ENCODE results near the gene PREP.
"Not testable (repeated sequence)": the region's sequence is repeated elsewhere in the genome, so short reads cannot be mapped to it uniquely, and the experiment has no call there.

PREP gene

DNA sequence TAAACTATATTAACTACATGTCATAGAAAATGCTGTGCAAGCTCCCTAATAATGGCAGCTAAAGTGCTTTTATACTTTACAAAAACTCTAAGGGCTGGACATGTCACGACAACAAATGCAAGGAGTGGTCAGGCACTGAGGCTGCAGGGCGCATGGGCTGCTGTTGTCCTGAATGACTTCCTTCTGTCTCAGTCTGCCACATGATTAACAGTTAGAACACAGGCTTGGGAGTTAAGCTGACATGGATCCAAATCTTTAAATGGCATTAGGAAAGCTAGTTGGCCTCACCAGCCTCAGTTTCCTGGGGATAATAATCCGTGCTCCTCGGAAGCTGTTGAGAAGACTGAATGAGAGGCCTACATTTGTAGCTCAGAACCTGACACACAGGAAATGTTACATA lies 57.4 kb downstream of the PREP start:
- DNase-seq (ENCODE audit: low read depth), result no peak

DNA sequence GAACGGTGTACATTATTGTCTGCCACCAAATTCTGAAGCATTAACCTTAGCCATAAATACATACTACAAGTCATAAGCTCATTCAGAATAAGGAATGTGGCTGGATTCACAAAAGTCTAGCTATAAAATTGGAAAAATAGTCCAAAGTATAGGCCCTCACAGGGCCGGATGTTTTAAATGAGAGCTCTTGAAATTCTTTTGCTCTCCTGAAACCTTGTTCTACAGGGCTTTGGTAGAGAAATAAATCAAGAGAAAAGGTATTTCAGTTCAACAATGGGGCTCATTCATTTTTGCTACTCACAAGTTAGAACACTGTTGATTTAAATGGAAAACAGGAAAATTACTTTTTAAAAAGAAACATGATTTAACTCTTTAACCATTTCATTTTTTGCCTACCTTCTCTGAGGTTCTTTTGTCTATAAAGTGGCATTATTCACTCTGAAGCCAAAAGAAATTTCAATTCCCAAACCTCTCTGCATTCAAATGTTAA lies 58.0 kb downstream of the PREP start:
- DNase-seq (ENCODE audit: low read depth), result no peak

DNA sequence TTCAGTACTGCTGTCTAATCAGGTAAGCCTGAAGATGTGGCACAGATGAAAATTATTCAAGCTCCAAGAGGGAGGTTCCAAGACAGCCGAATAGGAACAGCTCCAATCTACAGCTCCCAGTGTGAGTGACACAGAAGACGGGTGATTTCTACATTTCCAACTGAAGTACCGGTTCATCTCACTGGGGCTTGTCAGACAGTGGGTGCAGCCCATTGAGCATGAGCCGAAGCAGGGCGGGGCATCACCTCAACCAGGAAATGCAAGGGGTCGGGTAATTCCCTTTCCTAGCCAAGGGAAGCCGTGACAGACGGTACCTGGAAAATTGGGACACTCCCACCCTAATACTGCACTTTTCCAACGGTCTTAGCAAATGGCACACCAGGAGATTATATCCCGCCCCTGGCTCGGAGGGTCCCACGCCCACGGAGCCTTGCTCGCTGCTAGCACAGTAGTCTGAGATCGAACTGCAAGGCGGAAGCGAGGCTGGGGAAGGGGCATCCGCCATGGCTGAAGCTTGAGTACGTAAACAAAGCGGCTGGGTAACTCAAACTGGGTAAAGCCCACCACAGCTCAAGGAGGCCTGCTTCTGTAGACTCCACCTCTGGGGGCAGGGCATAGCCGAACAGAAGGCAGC lies 64.4 kb downstream of the PREP start:
- DNase-seq (ENCODE audit: low read depth), result not testable (repeated sequence)

DNA sequence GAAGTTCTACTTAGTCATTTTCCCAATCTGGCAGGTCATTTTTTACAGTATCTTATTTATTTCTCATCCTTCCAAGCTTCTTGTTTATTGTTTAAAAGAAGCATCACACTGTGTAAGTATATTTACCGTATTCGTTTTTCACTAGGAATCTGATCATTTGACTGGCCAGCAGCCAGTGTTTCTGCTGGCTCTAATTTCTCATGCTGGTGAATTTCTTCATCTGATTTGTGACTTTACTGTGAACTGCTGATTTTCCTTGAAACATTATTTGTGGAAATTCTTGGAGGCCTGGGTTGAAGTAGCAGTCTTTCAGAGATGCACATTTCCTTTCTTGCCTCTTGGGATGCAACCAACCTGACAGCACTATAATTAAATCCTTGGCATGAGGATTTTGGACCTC lies 65.9 kb downstream of the PREP start:
- no peak for DNase-seq (ENCODE audit: low read depth)

DNA sequence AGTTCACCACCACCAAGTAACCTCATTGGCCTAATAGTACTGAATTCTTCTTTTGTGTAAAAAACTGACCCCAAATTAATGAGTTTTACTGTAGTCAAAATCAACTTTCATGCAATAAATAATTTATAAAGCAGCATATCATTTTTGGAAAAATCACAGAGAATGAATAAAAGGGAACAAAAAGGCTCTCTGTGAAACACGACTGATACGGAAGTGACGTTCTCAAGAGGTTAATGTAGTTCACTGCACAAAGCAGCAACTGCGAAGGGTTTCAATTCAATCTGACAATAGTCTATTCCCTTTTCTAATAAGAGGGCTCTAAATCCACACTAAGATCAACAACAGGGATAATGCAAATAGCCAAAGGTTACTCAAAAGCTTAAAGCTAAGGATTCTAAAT lies 70.3 kb downstream of the PREP start:
- DNase-seq (ENCODE audit: low read depth), result no peak

DNA sequence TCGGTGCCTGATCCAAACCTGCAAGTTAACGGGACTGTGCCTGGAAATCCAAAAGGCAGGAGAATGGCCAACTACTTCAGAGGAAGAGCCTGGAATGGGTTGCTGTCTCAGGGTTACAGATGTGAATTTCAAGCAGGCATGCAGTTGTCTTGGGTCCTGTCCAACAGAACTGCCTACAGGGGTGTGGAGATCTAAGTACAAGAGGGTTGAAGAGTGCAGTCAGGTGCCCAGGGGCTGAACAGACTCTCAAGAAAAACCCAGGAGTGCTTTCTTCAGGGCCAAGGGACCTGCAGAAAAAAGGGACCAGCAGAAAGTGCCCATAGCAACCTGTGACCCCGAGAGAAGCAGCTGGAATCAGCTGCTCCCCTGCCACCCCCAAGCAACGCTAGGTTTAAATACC lies 71.0 kb downstream of the PREP start:
- DNase-seq (ENCODE audit: low read depth), result no peak

DNA sequence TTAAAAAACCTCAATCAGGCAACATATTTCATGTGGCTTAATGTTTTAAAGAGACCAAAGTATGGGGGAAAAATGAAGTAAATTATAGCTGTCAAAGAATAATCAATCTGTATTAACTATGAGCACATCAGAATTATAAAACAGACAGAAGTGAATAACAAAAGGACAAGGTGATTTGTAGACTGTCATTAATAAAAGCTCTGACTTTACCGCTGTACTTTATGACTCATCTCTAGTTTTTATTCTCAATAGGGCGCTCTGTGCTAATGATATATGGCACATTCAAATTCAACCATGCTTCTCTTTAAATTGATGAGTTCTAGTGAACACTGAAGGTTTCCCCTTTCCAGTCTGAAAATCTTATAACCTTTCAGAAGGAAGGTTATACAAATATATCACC lies 72.0 kb downstream of the PREP start:
- DNase-seq (ENCODE audit: low read depth), result no peak

DNA sequence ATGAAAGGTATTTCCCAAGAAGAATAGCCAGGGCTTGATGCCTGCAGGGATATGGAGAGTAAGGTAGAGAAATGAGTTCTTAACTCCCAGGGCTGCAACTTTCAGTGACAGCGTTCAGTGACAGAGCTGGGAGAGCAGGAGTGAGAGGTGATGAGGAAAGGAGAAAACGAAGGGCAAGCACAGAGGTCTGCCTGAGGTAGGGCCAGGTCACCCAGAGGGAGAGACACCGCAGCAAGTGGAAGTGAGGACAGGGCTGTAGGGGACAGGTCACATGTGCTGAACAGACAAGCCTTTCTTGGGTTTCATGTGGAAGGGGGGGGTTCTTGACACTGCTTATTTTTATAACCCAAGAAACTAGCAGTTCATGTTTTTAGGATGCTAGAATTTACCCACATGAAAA lies 72.5 kb downstream of the PREP start:
- DNase-seq (ENCODE audit: low read depth), result no peak

DNA sequence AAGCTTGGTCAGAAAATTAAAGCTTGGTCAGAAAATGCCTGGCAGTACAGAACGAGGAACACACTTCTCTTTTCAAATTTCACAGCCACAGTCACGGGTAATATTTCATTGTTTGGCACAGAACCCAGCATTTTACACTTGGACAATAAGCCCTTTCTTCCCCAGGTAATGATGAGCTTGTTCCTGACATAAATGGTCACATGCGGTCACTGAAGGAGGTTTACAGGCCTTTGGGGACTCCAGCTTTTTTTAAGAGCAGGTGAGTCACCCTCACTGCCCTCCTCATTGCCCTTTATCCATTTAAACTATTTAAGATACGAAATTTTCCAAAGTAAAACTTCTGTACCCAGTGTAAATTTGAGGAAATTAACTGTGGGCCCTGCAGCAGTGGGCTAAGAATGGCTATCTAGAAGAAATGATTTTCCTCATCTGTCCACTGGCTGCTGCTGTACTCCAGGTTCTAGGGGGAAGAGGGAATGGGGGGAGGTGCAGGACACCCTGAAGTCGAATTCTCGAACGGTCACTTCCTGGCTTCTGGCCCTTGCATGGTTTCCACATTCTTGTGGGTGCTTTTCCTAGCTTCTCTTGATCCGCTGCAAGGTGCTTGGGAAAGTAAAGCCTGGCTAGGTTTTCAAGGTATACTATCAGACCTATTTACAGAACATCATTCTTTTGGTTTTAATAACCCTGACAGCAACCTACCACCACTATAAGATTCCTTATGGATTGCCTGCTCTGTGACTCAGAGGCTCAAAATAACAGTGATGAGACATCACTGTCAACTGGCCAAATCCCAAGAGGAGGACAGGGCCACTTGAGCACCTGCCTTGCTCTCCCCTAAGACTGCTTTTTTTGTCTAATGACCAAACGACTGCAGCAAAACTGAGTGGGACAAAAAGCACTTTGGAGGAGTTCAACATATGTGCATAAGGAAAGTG lies 75.8 kb downstream of the PREP start:
- DNase-seq (ENCODE audit: low read depth), result no peak

DNA sequence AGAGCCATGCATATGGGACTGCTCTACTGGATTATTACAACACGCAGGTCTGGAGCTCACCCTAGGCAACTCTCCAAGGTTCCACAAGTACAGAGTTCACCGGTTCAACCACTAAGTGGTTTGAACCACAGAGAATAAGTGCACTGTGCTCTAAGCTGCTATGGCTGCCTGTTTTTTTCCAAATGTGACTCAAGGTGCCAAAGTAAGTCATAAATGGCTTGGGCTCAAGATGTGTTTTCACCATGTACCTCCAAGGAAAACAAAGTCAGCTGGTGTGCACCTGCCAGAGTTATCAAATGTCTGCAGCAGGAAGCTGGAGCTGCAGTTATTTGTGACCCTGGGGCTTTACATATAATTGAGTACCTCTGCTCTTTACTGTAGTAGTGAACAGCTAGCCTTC lies 76.7 kb downstream of the PREP start:
- peak; percentile 31 for DNase-seq (ENCODE audit: low read depth)

DNA sequence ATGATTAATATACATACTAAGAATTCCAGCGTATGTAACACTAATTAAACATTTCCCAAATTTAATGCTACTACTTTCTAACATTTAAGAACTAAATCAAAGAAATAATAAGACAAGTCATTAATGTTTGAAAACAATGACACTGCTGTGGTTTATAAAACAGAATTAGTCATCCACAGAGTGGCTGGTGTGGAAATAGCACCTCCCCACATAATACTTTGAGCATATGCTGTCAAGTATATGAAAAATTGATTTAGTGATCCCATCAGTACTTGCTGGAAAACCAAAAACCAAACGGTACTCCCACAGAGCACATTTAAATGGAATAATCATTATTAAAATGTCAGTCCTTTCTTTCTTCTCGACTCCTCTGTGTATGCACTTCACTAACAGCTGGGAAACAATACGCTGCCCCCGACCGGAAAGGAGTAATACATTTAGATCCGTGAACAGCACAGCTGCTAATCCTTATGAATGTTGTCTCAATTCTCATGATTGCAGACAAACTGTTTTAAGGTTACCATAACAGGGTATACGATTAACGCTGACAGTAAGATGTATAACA lies 78.4 kb downstream of the PREP start:
- DNase-seq (ENCODE audit: low read depth), result no peak

DNA sequence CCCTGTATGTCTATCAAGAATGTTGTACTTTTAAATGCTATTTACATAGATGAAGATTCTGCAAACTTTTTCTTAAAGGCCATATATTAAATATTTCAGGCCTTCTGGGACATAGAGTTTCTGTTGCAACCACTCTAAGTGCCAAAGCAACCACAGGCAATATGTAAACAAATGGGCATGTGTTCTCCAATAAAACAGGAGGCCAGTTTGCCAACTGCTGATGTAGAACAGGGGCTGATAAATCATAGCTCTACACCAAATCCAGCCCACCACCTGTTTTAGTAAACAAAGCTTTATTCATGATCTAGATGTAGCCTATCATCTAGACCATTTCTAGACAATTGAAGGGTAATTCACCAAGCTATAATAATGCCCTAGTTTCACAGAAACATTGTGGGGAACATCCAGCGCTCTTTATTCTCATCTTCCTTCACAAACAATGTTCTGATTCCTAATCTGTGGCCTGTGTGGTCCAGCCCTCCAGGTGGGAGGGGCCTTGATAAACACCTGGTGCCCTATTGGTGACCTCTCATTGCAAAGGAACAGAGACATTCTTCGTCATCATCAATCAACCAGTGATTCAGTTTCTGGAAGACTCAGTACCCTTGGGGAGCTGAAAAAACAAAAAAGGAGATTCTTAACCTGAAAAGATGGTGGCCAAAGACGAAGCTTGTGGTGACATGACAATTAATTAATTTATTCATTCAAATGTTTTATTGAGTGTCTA lies 80.2 kb downstream of the PREP start:
- no peak for DNase-seq (ENCODE audit: low read depth)

DNA sequence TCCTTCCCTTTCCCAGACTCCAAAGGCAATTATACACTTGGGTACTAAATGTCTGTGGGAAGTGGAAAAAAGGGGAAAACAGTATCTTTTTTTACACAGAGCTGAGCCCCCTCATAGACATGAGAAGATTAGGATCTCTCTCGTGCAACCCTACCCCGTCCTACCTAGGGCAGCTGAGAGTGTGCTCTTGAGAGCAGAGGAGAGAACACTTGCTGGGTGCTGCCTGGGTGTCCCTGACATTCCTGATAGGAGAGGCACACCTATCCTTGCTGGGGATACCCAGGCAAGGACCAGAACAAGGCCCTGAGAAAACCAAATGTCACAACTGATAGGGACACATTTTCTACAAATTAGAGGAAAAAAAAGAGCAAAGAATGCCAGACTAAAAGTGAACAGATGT lies 81.2 kb downstream of the PREP start:
- DNase-seq (ENCODE audit: low read depth), result no peak

DNA sequence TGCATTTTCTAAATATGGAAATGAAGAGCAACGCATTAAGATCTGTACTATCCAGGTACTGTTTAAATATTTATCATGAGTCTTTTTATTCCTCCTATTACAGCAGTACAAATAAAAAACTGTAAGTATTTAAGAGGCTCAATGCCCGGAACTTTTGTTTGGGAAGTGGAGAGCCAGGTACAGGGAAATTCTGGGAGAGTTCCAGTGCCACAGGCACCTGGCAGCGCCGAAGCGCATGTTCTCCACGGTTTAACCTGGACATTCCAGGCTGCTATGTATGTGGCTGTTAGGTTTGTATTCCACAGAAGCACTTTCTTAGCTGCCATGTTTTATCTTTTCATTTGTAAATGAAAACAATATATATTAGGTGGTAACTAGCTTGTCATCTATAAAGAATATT lies 81.7 kb downstream of the PREP start:
- DNase-seq (ENCODE audit: low read depth), result no peak

DNA sequence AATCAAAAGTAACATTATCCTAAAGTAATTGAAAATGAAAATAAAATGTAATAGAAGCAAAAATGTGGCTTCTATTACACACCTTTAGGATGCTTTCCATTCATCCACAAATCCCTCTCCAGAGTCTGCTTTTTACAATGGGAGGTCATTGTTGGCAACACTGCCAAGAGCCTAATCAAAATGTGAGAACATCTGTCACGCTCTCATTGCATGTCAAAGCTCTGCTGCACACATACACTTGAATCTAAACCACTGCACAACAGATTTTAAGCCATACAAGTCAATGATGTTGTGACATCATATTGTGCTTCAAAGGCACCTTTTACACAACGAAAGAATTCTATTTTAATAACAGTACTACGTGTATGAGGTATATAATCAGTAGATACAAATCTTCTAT lies 82.1 kb downstream of the PREP start:
- no peak for DNase-seq (ENCODE audit: low read depth)

DNA sequence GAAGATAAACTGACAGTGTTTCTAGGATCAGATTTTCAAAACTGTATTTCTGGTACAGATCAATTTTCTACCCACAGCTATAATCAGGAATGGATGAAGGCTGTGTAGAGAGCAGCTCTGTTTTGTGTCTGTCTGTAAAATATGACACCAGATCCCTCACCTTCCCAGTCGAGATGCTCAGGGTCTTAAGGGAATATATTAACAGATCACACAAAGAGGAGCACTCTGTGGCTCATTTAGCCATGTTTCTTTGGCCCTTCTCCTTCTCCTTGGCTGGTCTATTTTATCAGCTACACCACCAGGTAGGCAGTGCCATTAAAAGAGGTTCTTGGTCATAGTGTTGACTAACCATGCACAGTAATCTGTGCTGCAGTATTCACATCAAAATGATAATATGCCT lies 82.6 kb downstream of the PREP start:
- DNase-seq (ENCODE audit: low read depth), result no peak

DNA sequence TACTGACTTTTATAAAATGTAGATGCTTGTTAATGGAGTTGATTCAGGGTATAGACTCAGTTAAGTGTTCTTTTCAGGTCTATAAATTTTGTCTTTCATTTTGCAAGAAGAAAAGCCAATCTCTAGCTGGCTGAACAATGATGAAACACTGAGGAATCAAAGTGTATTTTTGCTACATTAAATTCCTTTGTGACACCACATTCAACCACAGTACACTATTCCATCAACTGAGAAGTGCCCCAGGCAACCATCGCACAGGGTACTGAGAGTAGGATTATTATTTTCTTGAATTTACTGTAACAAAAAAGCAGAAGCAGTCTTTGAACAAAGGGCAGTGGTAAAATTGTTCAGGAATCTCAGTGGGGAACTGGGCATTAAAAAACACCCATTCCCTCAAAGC lies 83.6 kb downstream of the PREP start:
- no peak for DNase-seq (ENCODE audit: low read depth)

DNA sequence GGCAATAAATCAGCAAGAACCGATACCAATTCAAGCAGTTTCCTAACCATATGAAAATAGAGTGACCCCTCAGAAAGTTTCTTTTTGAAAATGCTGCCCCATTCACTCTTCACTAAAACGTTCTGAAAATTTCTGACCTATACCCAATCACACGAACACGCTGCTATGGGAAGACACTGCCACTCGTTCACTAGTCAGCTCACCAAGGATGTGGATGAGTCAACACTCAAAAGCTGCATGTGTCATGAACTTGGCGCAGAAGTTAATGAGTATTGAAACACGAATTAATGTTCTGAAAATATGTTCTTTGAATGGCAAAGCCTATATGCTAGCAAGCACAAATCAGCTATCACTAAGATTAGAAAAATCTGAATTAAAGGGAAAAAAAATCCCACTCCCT lies 84.2 kb downstream of the PREP start:
- no peak for DNase-seq (ENCODE audit: low read depth)

DNA sequence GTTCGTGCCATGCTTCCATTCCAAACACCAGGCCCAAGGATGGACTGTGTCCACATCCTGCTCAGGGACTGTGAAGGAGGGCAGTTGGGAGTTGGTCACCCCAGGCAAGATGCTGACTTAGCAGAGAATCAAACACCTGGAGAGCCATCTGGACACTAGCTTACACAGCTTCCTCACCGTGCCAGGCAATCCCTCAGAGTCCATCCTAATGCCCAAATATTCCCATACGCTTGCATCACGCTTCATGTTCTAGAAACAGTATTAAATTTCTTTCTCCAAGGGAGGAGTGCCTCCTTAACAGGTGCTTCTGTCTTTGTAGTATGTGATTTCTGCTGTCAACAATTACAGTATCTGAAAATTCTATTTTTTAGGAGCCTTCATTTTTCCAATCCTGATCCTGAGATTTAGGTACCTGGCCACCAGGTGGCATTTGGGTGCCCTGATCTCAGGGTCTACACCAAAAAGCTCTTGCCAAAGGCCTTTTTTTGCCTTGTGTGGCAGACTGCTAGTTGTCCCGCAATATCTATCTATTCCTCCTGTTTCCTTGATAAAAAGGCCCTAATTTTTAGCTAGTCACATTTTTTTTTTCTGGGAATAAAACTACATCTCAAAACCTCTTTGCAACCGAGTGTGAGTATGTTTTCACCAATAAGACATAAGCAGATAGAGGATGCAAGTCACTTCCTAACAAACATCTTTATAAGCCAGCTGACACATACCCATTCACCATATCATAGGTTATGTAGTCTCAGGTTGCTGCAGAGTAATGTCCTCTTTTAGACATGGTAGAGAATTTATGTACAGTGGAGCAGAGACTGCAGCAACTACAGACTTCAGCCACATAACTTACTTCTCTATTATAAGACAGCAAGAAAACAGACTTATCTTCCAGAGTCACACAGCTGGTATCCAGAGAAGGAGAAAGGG lies 85.0 kb downstream of the PREP start:
- no peak for DNase-seq (ENCODE audit: low read depth)

DNA sequence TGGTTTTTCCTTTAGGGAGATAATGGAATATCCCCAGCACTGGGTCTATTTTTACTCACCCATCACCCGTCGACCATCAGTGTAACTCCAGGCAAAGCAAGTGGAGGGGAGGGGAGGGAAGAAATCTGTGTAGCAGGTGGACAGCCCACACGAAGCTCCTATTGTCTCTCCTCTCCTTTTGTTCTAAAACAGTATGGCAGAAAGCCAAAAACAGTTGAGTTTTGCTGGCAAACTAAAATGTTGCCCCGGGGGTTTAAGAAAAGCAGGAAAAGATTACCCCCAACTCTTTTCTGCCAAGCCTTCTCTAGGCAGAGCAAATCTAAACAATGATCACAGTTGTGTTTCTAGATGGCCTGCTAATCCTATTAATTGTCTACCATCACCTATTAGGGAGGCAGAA lies 89.7 kb downstream of the PREP start:
- no peak for DNase-seq (ENCODE audit: low read depth)

DNA sequence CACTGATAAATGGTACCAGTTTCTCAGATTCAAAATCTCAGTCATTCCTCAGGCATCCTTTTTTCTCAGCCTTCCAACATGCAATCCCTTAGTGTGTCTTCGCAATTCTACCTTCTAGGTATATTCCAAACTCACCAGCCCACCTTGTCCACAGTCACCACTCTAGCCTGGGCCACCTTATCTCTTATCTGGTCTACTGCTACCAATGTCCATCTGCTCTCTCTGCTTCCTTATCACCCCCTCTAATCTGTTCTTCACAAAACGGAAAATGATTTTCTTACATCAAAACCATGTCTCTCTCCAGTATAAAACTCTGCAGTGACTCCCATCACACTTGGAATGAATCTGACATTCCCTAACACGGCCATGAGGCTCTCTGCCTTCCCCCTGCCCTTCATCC lies 91.9 kb downstream of the PREP start:
- DNase-seq (ENCODE audit: low read depth), result no peak
